SK-N-SH (cell line): ENCODE data around the gene ATP5F1D. TPM values are rescaled to one million over a fixed set of nuclear protein-coding genes. Genes with fewer than 3 reads are reported as not detected.

Source experiments
- CTCF ChIA-PET: fragments of 300-600, 350-600 bp; formaldehyde crosslinking; extraction: SDS; loops from one replicate; lab custom pipeline; 2021; lab: Yijun Ruan, JAX
- POLR2A ChIA-PET: fragments of 350-600 bp; sonication (Branson Sonifier 250); formaldehyde crosslinking; extraction: SDS; loops from one replicate; lab custom pipeline; 2020; ENCODE audit warnings: antibody characterized with exemption, inconsistent platforms; lab: Yijun Ruan, JAX
- DNase-seq: peaks from one replicate; pipeline ENCODE4 v3.0.0; 2012
- H2AFZ ChIP-seq: fragments of 200-600 bp; sonication (generic); 2 replicates; pipeline ENCODE4 v1.8.1; 2016; ENCODE audit warnings: antibody characterized with exemption, mild to moderate bottlenecking, low read depth
- H3F3A ChIP-seq: fragments of 200-600 bp; sonication (generic); replicated peaks from 2 replicates; pipeline ENCODE3; 2016; ENCODE audit warnings: antibody characterized with exemption, mild to moderate bottlenecking; ENCODE audit not compliant: insufficient read depth
- H3K27ac ChIP-seq, 2 experiments: fragments of 200-500 bp in 1 of 2; fragments of 200-600 bp in 1 of 2; sonication (Bioruptor generic) in 1 of 2; sonication (generic), shearing (Covaris generic) in 1 of 2; 2 replicates each; pipeline versions ENCODE4 v1.5.1 to v1.6.1; 2014 to 2016; ENCODE audit warnings: low read depth in 2 of 2, inconsistent platforms in 1 of 2, low read length in 1 of 2, mild to moderate bottlenecking in 1 of 2, mixed read lengths in 1 of 2
- H3K27me3 ChIP-seq: fragments of 200-600 bp; sonication (generic), shearing (Covaris generic); 2 replicates; pipeline ENCODE4 v1.6.1; 2016; ENCODE audit warnings: mixed run types; ENCODE audit not compliant: insufficient read depth
- H3K36me3 ChIP-seq, 2 experiments: fragments of 200-500 bp in 1 of 2; fragments of 200-600 bp in 1 of 2; sonication (Bioruptor generic) in 1 of 2; sonication (generic) in 1 of 2; replicated peaks in 1 of 2; 2 replicates each; pipeline versions ENCODE3 to v1.5.1; 2014 to 2016; ENCODE audit warnings: low read length in 1 of 2, mild to moderate bottlenecking in 1 of 2; ENCODE audit not compliant: insufficient read depth in 2 of 2, control insufficient read depth in 1 of 2
- H3K4me1 ChIP-seq, 2 experiments: fragments of 200-500 bp in 1 of 2; fragments of 200-600 bp in 1 of 2; sonication (Bioruptor generic) in 1 of 2; sonication (generic), shearing (Covaris generic) in 1 of 2; 2 replicates each; pipeline versions ENCODE4 v1.5.1 to v1.6.1; 2014 to 2016; ENCODE audit warnings: low read depth in 1 of 2, low read length in 1 of 2, mixed run types in 1 of 2; ENCODE audit not compliant: insufficient read depth in 2 of 2, control insufficient read depth in 1 of 2
- H3K4me2 ChIP-seq: fragments of 200-600 bp; sonication (generic), shearing (Covaris generic); 2 replicates; pipeline ENCODE4 v1.6.1; 2017; ENCODE audit warnings: mixed run types
- H3K4me3 ChIP-seq, 2 experiments: fragments of 200-500 bp in 1 of 2; fragments of 200-600 bp in 1 of 2; sonication (Bioruptor generic) in 1 of 2; sonication (generic), shearing (Covaris generic) in 1 of 2; 2 replicates each; pipeline versions ENCODE4 v1.5.1 to v1.8.1; 2014 to 2016; ENCODE audit warnings: low read depth in 2 of 2, inconsistent platforms in 1 of 2, low read length in 1 of 2, mild to moderate bottlenecking in 1 of 2, mixed read lengths in 1 of 2, moderate library complexity in 1 of 2
- H3K79me2 ChIP-seq: fragments of 200-600 bp; sonication (generic); 2 replicates; pipeline ENCODE4 v1.8.1; 2017; ENCODE audit warnings: mild to moderate bottlenecking; ENCODE audit not compliant: insufficient read depth
- H3K9ac ChIP-seq: fragments of 200-600 bp; sonication (generic); 2 replicates; pipeline ENCODE4 v1.6.1; 2017; ENCODE audit warnings: mixed run types
- H3K9me2 ChIP-seq: fragments of 200-600 bp; sonication (generic); 2 replicates; pipeline ENCODE4 v1.6.1; 2017; ENCODE audit warnings: mixed run types
- H3K9me3 ChIP-seq: fragments of 200-600 bp; sonication (generic); 2 replicates; pipeline ENCODE4 v1.6.1; 2017; ENCODE audit warnings: mixed run types, mild to moderate bottlenecking, moderate library complexity
- H4K20me1 ChIP-seq: fragments of 200-600 bp; sonication (generic); 2 replicates; pipeline ENCODE4 v1.6.1; 2017; ENCODE audit warnings: mild to moderate bottlenecking, mixed run types; ENCODE audit not compliant: insufficient read depth
- FOSL2 ChIP-seq: IDR thresholded peaks from 2 replicates; pipeline ENCODE4 v1.4.0; 2012; ENCODE audit warnings: low read depth, mild to moderate bottlenecking, moderate library complexity, borderline replicate concordance
- GABPA ChIP-seq: IDR thresholded peaks from 2 replicates; pipeline ENCODE4 v1.4.0; 2012; ENCODE audit warnings: low read depth, mild to moderate bottlenecking
- MXI1 ChIP-seq: IDR thresholded peaks from 2 replicates; pipeline ENCODE4 v1.6.1; 2012; ENCODE audit warnings: mild to moderate bottlenecking, low read depth, low read length, improper control_type of control experiment
- POLR2AphosphoS5 ChIP-seq: IDR thresholded peaks from 2 replicates; pipeline ENCODE4 v1.6.1; 2012; ENCODE audit warnings: low read depth, low read length
- RXRA ChIP-seq: IDR thresholded peaks from 2 replicates; pipeline ENCODE4 v1.4.0; 2012; ENCODE audit warnings: low read depth, mild to moderate bottlenecking, borderline replicate concordance
- SIN3A ChIP-seq: IDR thresholded peaks from 2 replicates; pipeline ENCODE4 v1.6.1; 2012; ENCODE audit warnings: low read depth, mild to moderate bottlenecking, low read length, moderate library complexity, borderline replicate concordance
- TCF12 ChIP-seq: IDR thresholded peaks from 2 replicates; pipeline ENCODE4 v1.4.0; 2012
- WGBS: methylation state at CpG from one replicate; pipeline ENCODE4 v1.1.6; 2017; ENCODE audit warnings: low lambda C conversion rate; 5-methylcytosine and 5-hydroxymethylcytosine counted together
- polyA plus RNA-seq, 3 experiments: library from polyadenylated mRNA; depleted of rRNA; stranded (reverse); fragments of >200 nt; gene quantifications; 2 replicates each; pipeline ENCODE4 v1.2.3, GENCODE V29; 2012
- TF ChIP-seq, protein P1 (sequence below): fragments of 200-600 bp; sonication (generic); IDR thresholded peaks from 2 replicates; pipeline ENCODE4 v1.6.1; 2017; ENCODE audit warnings: antibody characterized with exemption, mild to moderate bottlenecking, moderate library complexity
- TF ChIP-seq, protein P2 (sequence below): IDR thresholded peaks from 2 replicates; pipeline ENCODE4 v1.4.0; 2012; ENCODE audit warnings: low read depth

ATP5F1D gene
- polyA plus RNA-seq, 1 of the 3 experiments (the other 2 are of a cell fraction) = 226 TPM

DNA sequence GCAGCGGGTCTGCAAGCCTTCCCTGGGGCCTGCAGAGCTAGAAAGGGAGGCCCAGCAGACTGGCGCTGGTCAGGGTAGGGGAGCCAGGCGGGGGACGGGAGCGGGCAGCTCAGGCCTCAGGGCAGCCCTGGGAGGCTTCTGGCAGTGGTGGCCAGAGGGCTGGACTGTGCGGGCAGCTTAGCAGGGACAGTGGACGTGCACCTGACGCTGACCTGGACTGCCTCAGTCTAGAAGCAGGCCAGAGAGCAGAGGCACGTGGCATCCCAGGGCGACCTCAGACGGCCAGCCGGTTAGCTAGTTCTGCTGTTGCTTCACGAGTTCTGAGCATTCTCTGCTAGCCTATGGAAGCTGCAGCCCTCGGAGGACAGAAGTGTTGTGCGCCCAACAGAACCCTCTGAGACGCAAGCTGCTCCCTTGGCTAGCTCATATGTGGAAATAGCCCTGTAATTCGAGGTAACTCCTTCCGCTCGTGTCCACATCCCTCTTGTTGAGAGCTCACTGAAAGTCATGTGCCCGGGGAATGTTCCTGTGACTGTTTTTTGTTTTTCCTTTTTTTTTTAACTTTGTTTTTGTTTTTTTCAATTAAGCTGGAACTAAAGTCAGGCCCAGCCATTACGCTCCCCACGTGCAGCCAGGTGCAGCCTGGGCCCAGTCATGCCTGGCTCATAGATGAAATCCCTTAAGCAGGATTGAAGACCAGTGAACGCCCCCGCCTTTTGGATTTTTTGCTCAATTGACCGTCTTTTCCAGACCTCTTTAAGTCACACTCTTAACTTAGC is 31.9 kb downstream of the ATP5F1D start:
- H3K36me3 ChIP-seq = peaks cover 47 to 56% of the 10 kb centered on the region in 2 experiments
- peaks cover 53% of the 10 kb centered on the region for H4K20me1 ChIP-seq
- H3K9me2 ChIP-seq = no peaks in the 10 kb centered on the region
- 94% methylated on average over 20 of the region's 25 CpGs for WGBS
- DNase-seq = no peak
- H3K4me1 ChIP-seq = peaks cover 30 to 52% of the 10 kb centered on the region in 2 experiments; a peak in 2 of 4 replicates
- CTCF ChIA-PET = interaction anchor here (0.7 to 5.8 kb wide), 6 partner anchors 12 to 169 kb away, joined by 3 to 62 read pairs (median 4); partner anchors contain the start of gene GPX4
- no peak overlapping the region for H2AFZ ChIP-seq
- H3K4me3 ChIP-seq = no peak overlapping the region
- peaks cover 72% of the 10 kb centered on the region for H3K79me2 ChIP-seq
- H3K9ac ChIP-seq = no peak overlapping the region; the same call in 1 of the 2 replicates
- POLR2A ChIA-PET = interaction anchor here (0.6 to 1.2 kb wide), 6 partner anchors 20 to 477 kb away, joined by 3 to 8 read pairs (median 3); no protein-coding TSS in a partner anchor
- peaks cover 53% of the 10 kb centered on the region for H3F3A ChIP-seq
- H3K27me3 ChIP-seq = no peaks in the 10 kb centered on the region
- H3K4me2 ChIP-seq = peak overlapping the region; percentile 100; the same call in 1 of the 2 replicates
- TF ChIP-seq TCF12 = no peak
- TF ChIP-seq, protein P1, sequence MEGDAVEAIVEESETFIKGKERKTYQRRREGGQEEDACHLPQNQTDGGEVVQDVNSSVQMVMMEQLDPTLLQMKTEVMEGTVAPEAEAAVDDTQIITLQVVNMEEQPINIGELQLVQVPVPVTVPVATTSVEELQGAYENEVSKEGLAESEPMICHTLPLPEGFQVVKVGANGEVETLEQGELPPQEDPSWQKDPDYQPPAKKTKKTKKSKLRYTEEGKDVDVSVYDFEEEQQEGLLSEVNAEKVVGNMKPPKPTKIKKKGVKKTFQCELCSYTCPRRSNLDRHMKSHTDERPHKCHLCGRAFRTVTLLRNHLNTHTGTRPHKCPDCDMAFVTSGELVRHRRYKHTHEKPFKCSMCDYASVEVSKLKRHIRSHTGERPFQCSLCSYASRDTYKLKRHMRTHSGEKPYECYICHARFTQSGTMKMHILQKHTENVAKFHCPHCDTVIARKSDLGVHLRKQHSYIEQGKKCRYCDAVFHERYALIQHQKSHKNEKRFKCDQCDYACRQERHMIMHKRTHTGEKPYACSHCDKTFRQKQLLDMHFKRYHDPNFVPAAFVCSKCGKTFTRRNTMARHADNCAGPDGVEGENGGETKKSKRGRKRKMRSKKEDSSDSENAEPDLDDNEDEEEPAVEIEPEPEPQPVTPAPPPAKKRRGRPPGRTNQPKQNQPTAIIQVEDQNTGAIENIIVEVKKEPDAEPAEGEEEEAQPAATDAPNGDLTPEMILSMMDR = no peak
- peak; percentile 56; the same call in 1 of the 2 replicates for TF ChIP-seq SIN3A
- TF ChIP-seq POLR2AphosphoS5 = peak; percentile 1; the same call in 1 of the 2 replicates
- TF ChIP-seq GABPA = no peak
- no peak for TF ChIP-seq FOSL2
- H3K9me3 ChIP-seq = no peaks in the 10 kb centered on the region
- peak overlapping the region; percentile 30 to 41 for H3K27ac ChIP-seq

DNA sequence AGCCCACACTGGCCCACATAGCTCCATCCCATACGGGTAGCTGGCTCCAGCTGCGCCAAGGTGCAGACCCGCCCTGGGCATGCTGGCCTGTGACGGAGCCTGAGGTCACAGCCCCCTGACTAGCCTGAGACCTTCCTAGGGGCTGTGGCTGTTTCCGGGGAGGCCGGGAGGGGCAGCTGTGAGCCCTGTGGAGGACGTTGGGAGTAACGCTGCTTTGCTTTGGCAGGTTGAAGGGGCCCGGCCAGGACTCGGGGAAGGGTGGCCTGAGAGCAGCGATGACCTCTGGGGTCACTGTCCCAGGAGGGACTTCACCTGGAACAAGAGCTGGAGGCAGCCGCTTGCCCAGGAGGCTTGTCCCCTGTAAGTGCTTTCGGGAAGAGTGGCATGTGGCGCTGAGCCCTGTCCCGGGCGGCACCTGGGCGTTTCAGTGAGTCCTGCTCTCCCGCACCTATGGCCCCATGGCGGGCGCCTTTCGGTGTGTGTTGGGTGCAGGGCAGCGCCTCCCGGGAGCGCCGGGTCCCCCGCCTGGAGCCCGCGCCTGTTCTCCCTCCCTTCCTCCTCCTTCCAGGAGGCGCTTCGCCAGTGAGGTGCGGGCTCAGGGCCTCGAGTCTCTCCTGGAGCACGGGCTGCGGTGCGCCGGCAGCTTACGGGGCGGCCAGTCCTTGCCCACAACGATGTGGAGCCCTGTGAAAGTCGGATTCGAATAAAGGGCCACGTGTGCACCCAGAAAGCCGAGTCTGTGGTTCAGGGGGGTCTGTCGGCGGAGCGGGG is 32.7 kb downstream of the ATP5F1D start:
- peaks cover 52 to 56% of the 10 kb centered on the region in 2 experiments for H3K36me3 ChIP-seq
- no peaks in the 10 kb centered on the region for H3K27me3 ChIP-seq
- peak overlapping the region; percentile 72 to 76; a peak in 3 of 4 replicates for H3K4me3 ChIP-seq
- peaks cover 70% of the 10 kb centered on the region for H3K79me2 ChIP-seq
- H4K20me1 ChIP-seq = peaks cover 53% of the 10 kb centered on the region
- ChIA-PET CTCF (interaction anchor here (1.1 to 5.8 kb wide), 3 partner anchors 30 to 98 kb away, joined by 4 to 62 read pairs (median 5); no protein-coding TSS in a partner anchor), POLR2A (interaction anchor here (0.8 to 1.2 kb wide), 4 partner anchors 21 to 177 kb away, joined by 3 to 8 read pairs (median 5); no protein-coding TSS in a partner anchor)
- peak overlapping the region; percentile 100 for H3K4me2 ChIP-seq
- peak overlapping the region; percentile 83 for H3K9ac ChIP-seq
- no peak overlapping the region for H2AFZ ChIP-seq
- peak overlapping the region; percentile 92 to 99 for H3K27ac ChIP-seq
- no peaks in the 10 kb centered on the region for H3K9me2 ChIP-seq
- H3F3A ChIP-seq = peaks cover 50% of the 10 kb centered on the region
- 84% methylated on average over 23 of the region's 46 CpGs for WGBS
- DNase-seq = no peak
- peaks cover 30 to 48% of the 10 kb centered on the region in 2 experiments; a peak in 1 of 4 replicates for H3K4me1 ChIP-seq
- TF ChIP-seq MXI1 = no peak
- TF ChIP-seq RXRA = no peak
- TF ChIP-seq, protein P2, sequence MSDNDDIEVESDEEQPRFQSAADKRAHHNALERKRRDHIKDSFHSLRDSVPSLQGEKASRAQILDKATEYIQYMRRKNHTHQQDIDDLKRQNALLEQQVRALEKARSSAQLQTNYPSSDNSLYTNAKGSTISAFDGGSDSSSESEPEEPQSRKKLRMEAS = no peak
- H3K9me3 ChIP-seq = no peaks in the 10 kb centered on the region
